22Rv1 (cell line): Measurements from ENCODE around the gene KRT3.

Experiments used
- CTCF ChIP-seq: fragments of 450-650 bp; IDR thresholded peaks from 2 replicates; pipeline ENCODE4 v1.5.1; 2017; ENCODE audit warnings: mild to moderate bottlenecking
- ZFX ChIP-seq: fragments of 450-650 bp; IDR thresholded peaks from 2 replicates; pipeline ENCODE4 v1.6.1; 2017; ENCODE audit warnings: antibody characterized with exemption, borderline replicate concordance

- no peak for TF ChIP-seq CTCF
- TF ChIP-seq ZFX: no peak
Measured at GRCh38 chr12:52838609-52839435, 42.9 kb upstream of the KRT3 start.
